ENCODE data around the gene DCAF4L1. TPM values are rescaled to one million over a fixed set of nuclear protein-coding genes. Genes with fewer than 3 reads are reported as not detected.

The DCAF4L1 gene
- under 0.01 and 0.12 TPM in 2 replicates for total RNA-seq (ENCODE audit: low replicate concordance)

GRCh38 chr4:41981456-41981855 is at the start of gene DCAF4L1:
TSS of gene DCAF4L1 (plus strand) at chr4:41981756. CDS start at chr4:41981793, 37 bp downstream.

GRCh38 chr4:41934901-41935651 is 46.5 kb upstream of the DCAF4L1 start, which contains the start of gene TMEM33:
TSS of gene TMEM33 (plus strand) at chr4:41935429. CDS start at chr4:41935485, 56 bp downstream.

GRCh38 chr4:41990365-41991111 is 9.0 kb downstream of the DCAF4L1 start, which contains the start of gene SLC30A9:
TSS of gene SLC30A9 (plus strand) at chr4:41990530. CDS start at chr4:41990652, 122 bp downstream.

Other genes with a start within 250 kb of the DCAF4L1 start
- gene PHOX2B, start 233.0 kb upstream of the DCAF4L1 start, total RNA-seq (ENCODE audit: low replicate concordance) = not detected in 2 replicates
- gene TMEM33, start 46.3 kb upstream of the DCAF4L1 start, total RNA-seq (ENCODE audit: low replicate concordance) = 22.3 and 31.9 TPM in 2 replicates
- gene SLC30A9, start 8.8 kb downstream of the DCAF4L1 start, total RNA-seq (ENCODE audit: low replicate concordance) = 48.7 and 64.7 TPM in 2 replicates
- gene BEND4, start 170.9 kb downstream of the DCAF4L1 start, total RNA-seq (ENCODE audit: low replicate concordance) = not detected in 2 replicates